ENCODE measurements around the gene AGBL4.

AGBL4 gene

GRCh38 chr1:49686107-49686506 is 337.6 kb downstream of the AGBL4 start:
- Histone ChIP-seq H3K27ac (no peak overlapping the region), H3K4me3 (no peak overlapping the region), H3K4me1 (no peaks in the 10 kb centered on the region), H3K27me3 (no peaks in the 10 kb centered on the region), H3K9me3 (peaks cover 0 to 14% (median 5%) of the 10 kb centered on the region in 3 donors), H3K36me3 (no peaks in the 10 kb centered on the region)
- TF ChIP-seq CTCF (IDR thresholded peaks at IDR 0.05), result no peak
- no peak for DNase-seq
- intact Hi-C loops (cut with DNase I; ENCODE audit: low total_unique reads), result no loop called here

DNA sequence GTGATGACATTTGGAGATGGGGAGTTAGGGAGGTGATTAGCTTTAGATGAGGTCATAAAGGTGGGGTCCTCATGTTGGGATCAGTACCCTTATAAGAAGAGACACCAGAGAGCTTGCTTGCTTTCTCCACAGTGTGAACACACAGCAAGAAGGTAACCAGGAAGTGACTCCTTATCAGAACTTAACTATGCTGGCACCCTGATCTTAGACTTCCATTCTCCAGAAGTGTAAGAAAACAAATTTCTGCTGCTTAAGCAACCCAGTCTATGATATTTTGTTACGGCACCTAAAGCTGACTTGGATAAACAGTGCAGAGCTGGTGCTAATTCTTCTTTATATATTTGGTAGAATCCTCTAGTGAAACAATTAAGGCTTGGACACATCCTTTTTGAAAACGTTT is 346.0 kb downstream of the AGBL4 start:
- no peaks in the 10 kb centered on the region for H3K9me3 ChIP-seq
- DNase-seq, result no peak
- intact Hi-C loops (cut with DNase I; ENCODE audit: low total_unique reads), result no loop called here
- H3K27ac ChIP-seq, result no peak overlapping the region
- TF ChIP-seq CTCF (IDR thresholded peaks at IDR 0.05), result no peak
- no peaks in the 10 kb centered on the region for H3K4me1 ChIP-seq
- no peak overlapping the region for H3K4me3 ChIP-seq
- H3K36me3 ChIP-seq, result no peaks in the 10 kb centered on the region
- no peaks in the 10 kb centered on the region for H3K27me3 ChIP-seq

GRCh38 chr1:49651136-49651535 is 372.6 kb downstream of the AGBL4 start:
- Histone ChIP-seq H3K27me3 (no peaks in the 10 kb centered on the region), H3K36me3 (no peaks in the 10 kb centered on the region), H3K9me3 (peaks cover 0 to 17% (median 10%) of the 10 kb centered on the region in 3 donors), H3K27ac (no peak overlapping the region), H3K4me1 (no peaks in the 10 kb centered on the region), H3K4me3 (no peak overlapping the region)
- DNase-seq, result no peak
- TF ChIP-seq CTCF (IDR thresholded peaks at IDR 0.05), result no peak
- intact Hi-C loops (cut with DNase I; ENCODE audit: low total_unique reads), result no loop called here

DNA sequence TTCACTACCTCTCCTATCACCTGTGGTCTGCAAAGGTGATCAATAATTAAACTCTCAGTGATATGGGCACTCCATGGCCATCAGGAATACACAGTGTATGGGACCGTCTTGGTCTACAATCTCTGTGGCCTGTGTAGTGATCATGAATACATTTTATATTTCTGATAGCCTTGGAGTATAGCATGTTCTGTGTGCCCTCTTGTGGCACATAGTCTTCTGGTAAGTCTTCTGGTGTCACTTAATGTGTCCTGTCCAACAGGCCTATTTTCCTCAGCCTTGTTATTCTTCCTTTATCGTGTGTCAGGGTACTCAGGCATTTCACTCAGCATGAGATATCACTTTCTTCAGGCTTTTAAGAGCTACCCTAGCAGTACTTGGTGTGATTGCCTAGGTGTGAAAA is 393.6 kb downstream of the AGBL4 start:
- no peak for DNase-seq
- no peak for TF ChIP-seq CTCF (IDR thresholded peaks at IDR 0.05)
- Histone ChIP-seq H3K9me3 (no peaks in the 10 kb centered on the region), H3K27ac (no peak overlapping the region), H3K27me3 (no peaks in the 10 kb centered on the region), H3K4me3 (no peak overlapping the region), H3K4me1 (no peaks in the 10 kb centered on the region), H3K36me3 (no peaks in the 10 kb centered on the region)
- intact Hi-C loops (cut with DNase I; ENCODE audit: low total_unique reads), result no loop called here

DNA sequence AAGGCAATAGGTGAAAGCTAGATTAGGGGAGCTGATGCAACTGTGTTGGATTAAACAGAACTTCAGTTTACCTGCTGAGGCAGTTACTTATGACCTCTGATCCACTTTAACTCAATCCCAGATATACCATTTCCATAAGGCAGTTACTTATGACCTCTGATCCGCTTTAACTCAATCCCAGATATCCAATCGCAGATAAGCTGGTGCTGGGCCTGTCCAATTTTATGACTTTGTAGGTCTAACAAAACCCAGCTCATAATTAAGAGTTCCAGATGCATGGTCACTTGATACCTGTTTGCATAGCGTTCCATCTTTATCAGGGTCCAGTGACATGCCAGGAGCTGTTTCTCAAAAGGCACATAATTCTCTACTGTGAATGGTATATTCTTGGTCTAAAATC is 396.0 kb downstream of the AGBL4 start:
- Histone ChIP-seq H3K4me3 (no peak overlapping the region), H3K36me3 (no peaks in the 10 kb centered on the region), H3K4me1 (no peaks in the 10 kb centered on the region), H3K27ac (no peak overlapping the region), H3K9me3 (no peaks in the 10 kb centered on the region), H3K27me3 (no peaks in the 10 kb centered on the region)
- no peak for DNase-seq
- intact Hi-C loops (cut with DNase I; ENCODE audit: low total_unique reads), result no loop called here
- TF ChIP-seq CTCF (IDR thresholded peaks at IDR 0.05), result no peak

DNA sequence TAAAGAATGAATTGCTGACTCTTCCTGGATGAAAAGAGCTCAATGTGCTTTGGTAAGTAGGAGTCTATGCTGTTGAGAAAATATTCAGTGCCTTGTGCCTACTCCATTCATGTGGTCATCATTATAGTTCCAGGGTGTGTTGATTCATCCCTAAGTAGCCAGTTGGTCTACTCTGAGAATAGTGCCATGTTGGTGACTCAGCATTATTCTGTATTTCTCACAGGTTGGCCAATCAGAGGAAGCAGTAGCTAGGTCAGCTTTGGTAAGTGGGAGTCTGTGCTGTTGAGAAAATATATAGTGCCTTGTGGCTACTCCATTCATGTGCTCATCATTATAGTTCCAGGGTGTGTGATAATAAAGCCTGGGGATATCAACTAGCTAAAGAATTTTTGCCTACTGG is 397.3 kb downstream of the AGBL4 start:
- DNase-seq, result no peak
- Histone ChIP-seq H3K4me3 (no peak overlapping the region), H3K9me3 (no peaks in the 10 kb centered on the region)

More for the DNA sequence above, 397.3 kb downstream of the AGBL4 start:
- Histone ChIP-seq H3K27me3 (no peaks in the 10 kb centered on the region), H3K36me3 (no peaks in the 10 kb centered on the region), H3K27ac (no peak overlapping the region), H3K4me1 (no peaks in the 10 kb centered on the region)
- no peak for TF ChIP-seq CTCF (IDR thresholded peaks at IDR 0.05)
- intact Hi-C loops (cut with DNase I; ENCODE audit: low total_unique reads), result no loop called here
